HL-60 (cell line): ENCODE data around the gene CHST9.

ENCODE experiments used
- CTCF ChIP-seq: IDR thresholded peaks from one replicate; pipeline ENCODE4 v1.5.1; 2011; ENCODE audit warnings: low read length, control low read depth, inconsistent platforms; ENCODE audit not compliant: insufficient read depth
- POLR2AphosphoS5 ChIP-seq: IDR thresholded peaks from 2 replicates; pipeline ENCODE4 v1.6.1; 2012; ENCODE audit warnings: low read depth
- REST ChIP-seq: IDR thresholded peaks from 2 replicates; pipeline ENCODE4 v1.6.1; 2012; ENCODE audit warnings: low read depth; ENCODE audit not compliant: insufficient replicate concordance
- SPI1 ChIP-seq: IDR thresholded peaks from 2 replicates; pipeline ENCODE4 v1.6.1; 2012; ENCODE audit warnings: low read depth, mild to moderate bottlenecking, borderline replicate concordance

GRCh38 chr18:27188309-27188708, 3.2 kb upstream of the CHST9 start:
- TF ChIP-seq CTCF (no peak), SPI1 (no peak), POLR2AphosphoS5 (no peak), REST (no peak)
